ENCODE data around the gene ADGRA1.

ADGRA1 gene

GRCh38 chr10:133180192-133180964 lies 92.7 kb downstream of the ADGRA1 start:
- DNase-seq (ENCODE audit: low read depth, low spot score): no peak
- H3K4me3 ChIP-seq (ENCODE audit: low read length): no peak overlapping the region

GRCh38 chr10:133180965-133181639 lies 93.4 kb downstream of the ADGRA1 start:
- no peak for DNase-seq (ENCODE audit: low read depth, low spot score)
- no peak overlapping the region for H3K4me3 ChIP-seq (ENCODE audit: low read length)
